Stomach (tissue), 4 donors: Measurements from ENCODE around the gene ELP2.

Source experiments
- CTCF ChIP-seq, 7 experiments: fragments of 450-650 bp in 4 of 7; fragments of 200-600 bp in 3 of 7; sonication (generic) in 3 of 7; IDR thresholded peaks; one replicate each; pipeline ENCODE4 v1.5.1; 2016 to 2019; ENCODE audit warnings: antibody characterized with exemption in 7 of 7, control low read depth in 2 of 7, mild to moderate bottlenecking in 1 of 7
- EP300 ChIP-seq: sonication (generic); formaldehyde crosslinking; IDR thresholded peaks from one replicate; pipeline ENCODE4 v1.6.1; 2017; ENCODE audit warnings: antibody characterized with exemption
- POLR2A ChIP-seq, 4 donors: fragments of 450-650 bp; IDR thresholded peaks; one replicate each; pipeline ENCODE4 v1.6.1; 2016; ENCODE audit warnings: antibody characterized with exemption in 4 of 4, control low read depth in 2 of 4, mild to moderate bottlenecking in 1 of 4, moderate library complexity in 1 of 4

GRCh38 chr18:36124841-36125240 lies 4.9 kb upstream of the ELP2 start:
- no peak for TF ChIP-seq POLR2A (IDR thresholded peaks at IDR 0.05)
- no peak for TF ChIP-seq CTCF (IDR thresholded peaks at IDR 0.05)
- TF ChIP-seq EP300, result no peak
